NCI-H187 treated with DMSO at 0.1 percent for 48 hours (cell line): ENCODE measurements around the gene MT1M.
"Not testable (repeated sequence)": the region's sequence is repeated elsewhere in the genome, so short reads cannot be mapped to it uniquely, and the experiment has no call there.

Source experiments
- DNase-seq: peaks from one replicate; lab custom pipeline; 2025; lab: John Stamatoyannopoulos, UW

Gene MT1M

GRCh38 chr16:56608876-56609462, 23.5 kb upstream of the MT1M start:
- no peak for DNase-seq

GRCh38 chr16:56609463-56609921, 23.0 kb upstream of the MT1M start:
- no peak for DNase-seq

- DNase-seq, result no peak
Observed at GRCh38 chr16:56610017-56610608, 22.3 kb upstream of the MT1M start.

- no peak for DNase-seq
Observed at GRCh38 chr16:56610609-56611111, 21.8 kb upstream of the MT1M start.

GRCh38 chr16:56611281-56611833, 21.1 kb upstream of the MT1M start:
- no peak for DNase-seq

GRCh38 chr16:56613706-56614105, 18.8 kb upstream of the MT1M start:
- no peak for DNase-seq

GRCh38 chr16:56614549-56614991, 17.9 kb upstream of the MT1M start:
- no peak for DNase-seq

- DNase-seq, result no peak
Observed at GRCh38 chr16:56615353-56615752, 17.1 kb upstream of the MT1M start.

- no peak for DNase-seq
Observed at GRCh38 chr16:56616608-56617211, 15.7 kb upstream of the MT1M start.

- DNase-seq, result no peak
Observed at GRCh38 chr16:56617212-56618085, 15.0 kb upstream of the MT1M start.

GRCh38 chr16:56618138-56618537, 14.3 kb upstream of the MT1M start:
- no peak for DNase-seq

- no peak for DNase-seq
Observed at GRCh38 chr16:56620339-56620897, 12.0 kb upstream of the MT1M start.

- not testable (repeated sequence) for DNase-seq
Observed at GRCh38 chr16:56621665-56622445, 10.6 kb upstream of the MT1M start.

GRCh38 chr16:56623184-56623583, 9.3 kb upstream of the MT1M start:
- not testable (repeated sequence) for DNase-seq

- DNase-seq, result no peak
Observed at GRCh38 chr16:56623637-56624036, 8.8 kb upstream of the MT1M start.

- no peak for DNase-seq
Observed at GRCh38 chr16:56625140-56625942, 7.1 kb upstream of the MT1M start, which contains the start of gene MT1E. TSS of gene MT1E (plus strand) at chr16:56625781. CDS start at chr16:56625852, 71 bp downstream.

- no peak for DNase-seq
Observed at GRCh38 chr16:56625943-56626654, 6.4 kb upstream of the MT1M start.

- DNase-seq, result no peak
Observed at GRCh38 chr16:56626685-56627084, 5.8 kb upstream of the MT1M start.
